ENCODE data around the gene SH3BP4. TPM values are rescaled to one million over a fixed set of nuclear protein-coding genes. Genes with fewer than 3 reads are reported as not detected.

Gene SH3BP4
- total RNA-seq, 2 experiments from 2014 or later, result 0.18 to 0.33 TPM

DNA sequence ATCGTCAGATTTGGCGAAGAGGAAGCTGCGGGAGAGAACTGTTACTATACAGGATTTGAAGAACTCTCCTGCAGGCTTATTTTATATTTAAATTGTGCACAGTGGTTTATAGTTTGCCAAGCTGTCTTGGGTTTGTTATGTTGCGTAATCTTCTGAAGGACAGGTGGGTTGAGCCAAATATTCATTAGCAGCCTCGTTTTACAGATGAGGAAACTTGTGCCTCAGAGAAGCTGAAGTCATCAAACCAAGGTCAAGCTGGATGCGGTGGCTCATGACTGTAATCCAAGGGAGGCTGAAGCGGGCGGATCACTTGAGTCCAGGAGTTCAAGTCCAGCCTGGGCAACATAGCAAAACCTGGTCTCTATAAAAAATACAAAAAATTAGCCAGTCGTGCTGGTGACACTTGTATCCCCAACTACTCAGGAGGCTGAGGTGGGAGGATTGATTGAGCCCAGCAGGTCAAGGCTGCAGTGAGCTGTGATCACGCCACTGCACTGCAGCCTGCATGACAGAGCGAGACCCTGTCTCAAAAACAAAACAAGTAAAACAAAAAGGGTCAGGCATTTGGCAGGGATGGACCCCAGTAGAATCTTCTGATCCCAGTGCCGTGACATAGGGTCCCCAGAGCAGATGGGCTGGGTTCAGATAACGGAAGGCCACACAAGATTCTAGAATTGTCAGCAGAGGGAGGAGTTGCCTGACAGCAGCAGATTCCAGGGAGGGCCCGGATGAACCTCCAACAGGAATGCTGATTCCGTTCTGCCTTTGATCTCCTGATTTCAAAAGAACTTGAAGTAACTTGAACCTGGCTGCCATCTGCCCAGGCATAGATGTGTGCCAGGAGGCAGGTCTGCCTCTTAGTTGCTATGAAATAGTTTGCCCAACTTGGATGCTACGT is 50.6 kb downstream of the SH3BP4 start:
- Mint-ChIP-seq H3K9me3 (no peaks in the 10 kb centered on the region), H3K36me3 (no peaks in the 10 kb centered on the region), H3K27ac (no peak overlapping the region), H3K4me1 (no peaks in the 10 kb centered on the region), H3K27me3 (no peaks in the 10 kb centered on the region), H3K4me3 (no peak overlapping the region)
- DNase-seq, result no peak

DNA sequence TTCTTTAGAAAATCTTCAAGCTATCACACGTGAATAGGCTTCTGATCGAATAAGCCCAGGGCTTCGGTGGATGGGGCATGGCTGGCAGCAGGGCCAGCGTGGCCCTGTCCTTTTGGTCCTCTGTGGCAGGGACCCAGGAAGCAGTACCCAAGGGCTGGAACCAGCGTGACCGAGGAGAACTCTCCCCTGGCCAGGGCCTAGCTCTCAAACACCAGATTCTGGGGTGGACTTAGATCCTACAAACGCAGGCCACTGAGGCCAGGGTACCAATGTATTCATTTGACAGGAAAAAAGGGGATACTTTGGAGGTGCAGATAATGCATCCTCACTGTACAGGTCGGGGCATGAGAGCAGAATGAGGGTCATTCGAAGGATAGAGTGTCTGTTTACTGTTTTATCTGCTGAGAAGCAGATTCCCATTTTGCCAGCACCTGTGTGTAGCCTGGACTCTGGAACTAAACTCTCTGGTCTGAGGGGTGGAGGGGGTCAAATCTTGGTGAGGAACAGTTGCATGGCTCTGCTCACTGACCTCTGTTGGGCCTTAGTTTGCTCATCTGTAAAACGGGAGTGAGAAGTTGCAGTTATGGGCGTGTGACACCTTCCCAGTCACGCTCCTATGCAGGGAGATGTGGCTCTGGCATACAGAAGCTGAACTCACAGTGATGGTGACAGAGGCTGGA is 51.4 kb downstream of the SH3BP4 start:
- no peak overlapping the region for H3K4me3 Mint-ChIP-seq
- no peaks in the 10 kb centered on the region for H3K36me3 Mint-ChIP-seq
- H3K27me3 Mint-ChIP-seq, result no peaks in the 10 kb centered on the region
- H3K27ac Mint-ChIP-seq, result no peak overlapping the region
- H3K4me1 Mint-ChIP-seq, result no peaks in the 10 kb centered on the region
- H3K9me3 Mint-ChIP-seq, result no peaks in the 10 kb centered on the region
- no peak for DNase-seq

DNA sequence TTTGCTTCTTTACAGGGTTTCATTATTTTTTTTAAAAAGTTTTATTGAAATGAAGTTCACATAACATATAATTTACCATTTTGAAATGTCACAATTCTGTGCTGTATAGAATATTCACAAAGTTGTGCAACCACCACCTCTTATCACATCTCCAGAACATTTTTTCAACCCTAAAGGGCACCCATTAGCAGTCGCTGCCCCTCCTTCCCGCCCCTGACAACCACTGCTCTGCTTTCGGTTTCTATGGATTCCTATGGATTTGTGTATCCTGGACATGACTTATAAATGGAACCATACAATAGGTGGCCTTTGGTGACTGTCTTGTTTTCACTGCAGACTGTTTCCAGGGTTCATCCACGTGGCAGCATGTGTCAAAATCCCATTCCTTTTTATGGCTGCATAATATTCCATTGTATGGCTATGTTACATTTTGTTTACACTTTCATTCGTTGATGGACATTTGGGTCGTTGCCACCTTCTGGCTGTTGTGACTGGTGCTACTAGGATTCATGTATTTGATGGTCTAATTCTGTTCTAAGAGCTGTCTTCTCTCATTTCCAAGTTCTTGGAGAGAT is 52.6 kb downstream of the SH3BP4 start:
- Mint-ChIP-seq H3K27ac (no peak overlapping the region), H3K4me3 (no peak overlapping the region), H3K36me3 (no peaks in the 10 kb centered on the region), H3K4me1 (no peaks in the 10 kb centered on the region), H3K9me3 (no peaks in the 10 kb centered on the region), H3K27me3 (no peaks in the 10 kb centered on the region)
- DNase-seq, result no peak

DNA sequence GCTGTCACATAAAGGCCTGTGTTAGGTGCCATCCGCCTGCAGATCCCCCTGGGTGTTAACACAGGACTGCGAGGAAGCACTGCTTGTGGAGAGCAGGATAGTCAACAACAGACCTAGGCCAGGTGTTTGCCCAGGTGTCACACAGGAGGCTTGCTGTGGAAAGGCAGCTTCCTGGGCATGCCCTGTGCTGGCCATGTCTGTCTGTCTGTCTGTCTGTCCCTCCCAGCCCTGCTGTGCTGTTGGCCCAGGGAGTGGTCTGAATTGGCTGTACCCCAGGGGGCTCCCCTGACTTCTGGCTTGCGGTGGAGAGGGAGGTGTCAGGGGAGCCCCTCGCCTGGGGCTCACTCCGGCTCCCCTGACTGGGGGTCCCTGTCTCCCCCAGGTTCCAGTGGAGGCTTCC is 53.2 kb downstream of the SH3BP4 start:
- Mint-ChIP-seq H3K27me3 (no peaks in the 10 kb centered on the region), H3K36me3 (no peaks in the 10 kb centered on the region), H3K4me3 (no peak overlapping the region), H3K27ac (no peak overlapping the region), H3K4me1 (no peaks in the 10 kb centered on the region), H3K9me3 (no peaks in the 10 kb centered on the region)
- DNase-seq, result no peak

DNA sequence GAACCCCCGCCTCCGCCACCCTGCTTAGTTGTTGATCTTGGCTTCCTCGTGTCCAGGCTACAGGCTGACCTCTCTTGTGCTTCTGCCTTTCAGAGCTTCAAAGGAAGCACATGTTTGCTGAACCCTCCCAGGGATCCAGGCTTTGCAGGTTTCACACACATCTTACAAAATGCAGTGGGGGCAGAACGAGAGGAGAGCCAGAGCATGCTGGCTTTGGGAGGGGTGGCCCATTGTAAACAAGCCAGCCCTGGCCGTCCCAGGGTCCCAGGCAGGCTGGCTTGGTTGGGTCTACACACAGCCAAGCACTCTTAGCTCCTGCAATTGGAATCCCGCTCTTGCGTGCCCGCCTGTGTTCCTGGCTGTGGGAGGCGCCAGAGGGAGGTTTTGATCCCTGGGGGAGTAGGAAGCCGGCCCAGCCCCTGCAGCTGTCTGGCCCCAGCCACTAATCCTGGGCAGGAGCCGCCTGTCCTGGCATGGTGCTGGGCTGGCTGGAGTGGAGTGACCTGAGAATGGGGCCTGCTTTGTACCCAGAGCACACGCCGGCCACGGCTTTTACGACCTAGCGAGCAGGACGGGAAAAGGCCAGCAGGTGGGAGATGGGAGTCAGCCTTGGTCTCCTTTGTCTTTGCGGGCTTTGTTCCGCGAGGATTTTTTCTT is 53.9 kb downstream of the SH3BP4 start:
- Mint-ChIP-seq H3K27ac (no peak overlapping the region), H3K4me3 (no peak overlapping the region), H3K9me3 (no peaks in the 10 kb centered on the region), H3K27me3 (no peaks in the 10 kb centered on the region), H3K4me1 (no peaks in the 10 kb centered on the region), H3K36me3 (no peaks in the 10 kb centered on the region)
- DNase-seq, result no peak

DNA sequence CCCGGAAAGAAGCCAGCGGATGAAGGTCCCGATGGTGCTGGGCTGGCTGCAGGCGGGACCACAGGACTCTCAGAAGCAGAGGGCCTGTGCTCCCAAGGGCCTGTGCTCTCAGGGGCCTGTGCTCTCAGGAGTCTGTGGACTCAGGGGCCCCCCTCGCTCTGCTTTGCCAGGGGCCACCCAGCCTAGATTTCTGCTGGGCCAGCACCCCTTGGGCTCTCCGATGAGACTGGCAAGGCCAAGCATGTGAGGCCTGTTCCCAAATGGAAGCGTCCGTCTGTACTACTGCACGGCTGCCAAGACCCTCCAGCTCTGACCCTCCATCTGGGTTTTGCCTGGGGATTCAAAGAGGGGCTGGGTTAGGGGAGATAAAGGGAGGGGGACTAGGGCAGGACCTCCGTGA is 54.6 kb downstream of the SH3BP4 start:
- Mint-ChIP-seq H3K27me3 (no peaks in the 10 kb centered on the region), H3K4me3 (no peak overlapping the region), H3K27ac (no peak overlapping the region), H3K4me1 (no peaks in the 10 kb centered on the region), H3K36me3 (no peaks in the 10 kb centered on the region), H3K9me3 (no peaks in the 10 kb centered on the region)
- no peak for DNase-seq

DNA sequence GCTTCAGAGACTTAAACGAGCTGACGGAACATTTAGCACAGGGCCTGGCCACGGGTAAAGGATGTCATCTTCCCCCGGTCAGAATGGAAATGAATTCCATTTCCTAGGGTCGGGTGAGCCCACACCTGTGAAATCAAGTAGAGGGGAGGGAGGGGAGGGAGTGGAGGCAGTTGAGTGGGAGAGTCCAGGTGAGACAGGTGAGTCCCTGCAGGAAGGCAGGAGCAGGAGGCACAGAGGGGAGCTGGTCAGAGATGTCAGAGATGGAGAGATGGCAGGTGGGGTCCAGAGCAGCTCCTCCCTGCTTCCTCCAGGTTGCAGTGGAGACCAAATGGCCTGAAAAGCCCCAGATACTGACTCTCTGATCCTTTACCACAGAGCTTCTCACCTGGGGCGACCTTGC is 55.2 kb downstream of the SH3BP4 start:
- no peaks in the 10 kb centered on the region for H3K9me3 Mint-ChIP-seq
- H3K27ac Mint-ChIP-seq, result no peak overlapping the region
- no peak overlapping the region for H3K4me3 Mint-ChIP-seq
- no peaks in the 10 kb centered on the region for H3K4me1 Mint-ChIP-seq
- H3K27me3 Mint-ChIP-seq, result no peaks in the 10 kb centered on the region
- no peaks in the 10 kb centered on the region for H3K36me3 Mint-ChIP-seq
- DNase-seq, result no peak

DNA sequence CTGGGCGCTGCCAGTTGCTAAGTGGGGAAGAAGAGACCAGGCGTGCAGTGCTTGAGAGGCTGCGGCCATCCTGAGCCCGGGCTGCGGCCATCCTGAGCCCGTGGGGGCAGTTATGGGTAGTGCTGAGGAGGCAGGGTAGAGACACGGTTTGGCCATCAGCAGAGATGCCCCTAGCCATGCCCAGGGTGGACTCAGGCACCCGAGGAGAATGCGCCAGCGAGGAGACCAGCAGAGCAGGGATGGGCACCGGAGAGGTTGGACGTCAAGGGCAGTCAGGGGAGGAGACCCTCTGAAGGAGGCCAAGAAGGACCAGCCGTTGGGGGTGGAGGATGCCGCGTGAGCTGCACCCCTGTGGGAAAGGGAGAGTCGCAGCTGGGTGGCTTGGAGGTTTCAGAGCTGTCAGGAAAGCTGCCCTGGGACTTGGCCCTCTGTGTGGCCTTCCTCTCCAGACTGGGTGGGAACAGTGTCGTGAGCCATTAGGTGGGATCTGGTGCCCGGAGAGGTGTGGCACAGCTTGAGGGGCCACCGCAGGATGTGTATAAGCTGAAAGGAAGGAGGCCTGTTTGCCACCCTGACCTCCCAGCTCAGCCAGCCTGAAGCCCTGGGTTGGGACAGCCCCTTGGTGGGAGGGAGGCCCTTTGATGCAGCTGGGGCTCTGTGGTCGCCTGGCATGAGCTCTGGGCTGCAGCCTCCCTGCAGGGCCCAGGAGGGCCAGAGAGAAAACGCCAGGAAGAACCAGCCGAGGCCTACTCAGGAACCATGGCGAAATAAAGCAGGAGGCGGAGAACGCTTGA is 56.0 kb downstream of the SH3BP4 start:
- no peaks in the 10 kb centered on the region for H3K4me1 Mint-ChIP-seq
- no peaks in the 10 kb centered on the region for H3K9me3 Mint-ChIP-seq
- H3K4me3 Mint-ChIP-seq, result no peak overlapping the region
- no peak for DNase-seq
- H3K36me3 Mint-ChIP-seq, result no peaks in the 10 kb centered on the region
- no peak overlapping the region for H3K27ac Mint-ChIP-seq
- no peaks in the 10 kb centered on the region for H3K27me3 Mint-ChIP-seq

DNA sequence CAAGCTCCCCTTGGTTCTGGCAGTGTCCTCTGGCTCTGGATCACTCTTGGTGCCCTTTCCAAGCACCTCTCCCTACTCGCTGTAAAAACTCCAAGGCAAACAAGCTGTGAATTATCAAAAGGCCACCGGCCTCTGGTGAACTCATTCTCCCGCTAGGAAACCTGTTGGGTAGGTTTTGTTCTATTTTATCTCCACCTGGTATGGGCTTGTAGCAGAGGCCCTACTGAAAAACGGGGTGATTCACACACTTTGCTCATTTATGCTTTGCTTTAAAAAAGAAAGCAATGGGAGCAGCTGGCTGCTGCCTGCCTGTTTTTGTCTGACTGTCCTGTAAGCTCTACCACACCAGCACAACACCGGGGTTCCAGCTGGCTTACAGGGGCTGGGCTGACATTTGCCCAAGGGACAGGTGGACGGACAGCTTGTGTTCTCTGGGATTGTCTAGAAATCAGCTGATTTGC is 56.8 kb downstream of the SH3BP4 start:
- DNase-seq, result no peak
- no peaks in the 10 kb centered on the region for H3K9me3 Mint-ChIP-seq
- H3K4me3 Mint-ChIP-seq, result no peak overlapping the region
- no peak overlapping the region for H3K27ac Mint-ChIP-seq
- no peaks in the 10 kb centered on the region for H3K27me3 Mint-ChIP-seq
- H3K4me1 Mint-ChIP-seq, result no peaks in the 10 kb centered on the region
- H3K36me3 Mint-ChIP-seq, result no peaks in the 10 kb centered on the region

DNA sequence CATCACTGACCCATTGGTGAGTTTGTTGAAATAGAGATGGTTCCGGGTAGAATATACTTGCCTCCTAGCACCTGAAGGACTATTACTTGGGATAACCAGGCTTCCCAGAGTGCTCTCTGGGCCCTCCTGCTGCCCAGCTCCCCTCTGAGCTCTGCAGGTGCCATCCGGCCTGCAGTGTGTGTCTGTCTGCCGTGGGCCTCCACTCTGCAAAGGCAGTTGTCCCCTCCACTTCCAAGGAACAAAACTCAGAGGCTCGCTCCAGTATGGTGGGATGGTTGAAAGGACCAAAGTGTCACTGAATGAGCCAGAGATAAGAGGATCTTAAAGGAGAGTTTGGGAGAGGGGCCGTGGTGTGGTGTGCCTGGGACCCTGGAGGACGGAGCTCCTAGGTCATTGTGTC is 57.3 kb downstream of the SH3BP4 start:
- no peaks in the 10 kb centered on the region for H3K36me3 Mint-ChIP-seq
- H3K27me3 Mint-ChIP-seq, result no peaks in the 10 kb centered on the region
- H3K27ac Mint-ChIP-seq, result no peak overlapping the region
- no peak for DNase-seq
- H3K4me3 Mint-ChIP-seq, result no peak overlapping the region
- no peaks in the 10 kb centered on the region for H3K4me1 Mint-ChIP-seq
- H3K9me3 Mint-ChIP-seq, result no peaks in the 10 kb centered on the region

DNA sequence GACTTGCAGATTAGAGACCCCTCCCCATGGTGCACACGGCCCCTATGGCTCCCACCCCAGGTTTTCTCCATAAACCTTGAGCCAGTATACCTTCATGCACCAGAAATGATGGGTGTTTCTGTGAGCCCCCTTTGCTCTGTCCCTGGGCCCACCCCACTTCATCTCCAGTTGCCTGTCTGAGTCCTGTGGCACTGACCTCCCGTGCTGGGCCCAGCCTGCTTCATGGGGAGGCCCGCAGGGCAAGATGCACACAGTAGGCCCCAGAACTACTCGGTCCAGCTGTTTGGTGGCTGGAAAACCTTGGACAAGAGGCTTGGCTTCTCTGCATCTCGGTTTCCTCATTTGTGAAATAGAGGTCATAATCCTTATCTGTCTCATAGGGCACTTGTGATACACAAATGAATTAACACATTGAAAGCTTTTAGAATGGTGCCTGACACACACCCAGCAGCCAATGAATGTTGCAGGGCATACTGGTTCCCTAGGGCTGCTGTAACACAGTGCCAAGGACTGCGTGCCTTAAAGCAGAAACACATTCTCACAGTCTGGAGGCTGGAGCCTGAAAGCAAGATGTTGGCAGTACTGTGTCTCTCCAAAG is 58.4 kb downstream of the SH3BP4 start:
- H3K4me3 Mint-ChIP-seq, result no peak overlapping the region
- no peaks in the 10 kb centered on the region for H3K27me3 Mint-ChIP-seq
- no peak overlapping the region for H3K27ac Mint-ChIP-seq
- no peaks in the 10 kb centered on the region for H3K9me3 Mint-ChIP-seq
- no peaks in the 10 kb centered on the region for H3K4me1 Mint-ChIP-seq
- no peaks in the 10 kb centered on the region for H3K36me3 Mint-ChIP-seq
- no peak for DNase-seq

DNA sequence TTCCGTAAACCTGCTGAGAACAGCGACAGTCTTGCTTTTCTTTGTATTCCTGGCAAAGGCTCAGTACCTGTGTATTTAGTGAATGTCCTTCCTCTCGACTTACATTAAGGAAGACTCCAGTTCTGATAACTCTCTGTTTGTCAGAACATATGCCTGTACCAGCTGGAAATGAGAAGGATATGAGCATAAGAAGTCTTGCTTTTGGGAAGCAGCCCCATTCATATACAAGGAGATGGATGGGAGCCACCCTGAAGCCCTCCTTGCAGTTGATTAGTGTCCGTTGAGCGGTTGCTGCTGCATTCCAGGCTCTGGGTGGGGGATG is 59.8 kb downstream of the SH3BP4 start:
- H3K27ac Mint-ChIP-seq, result no peak overlapping the region
- no peak for DNase-seq
- no peaks in the 10 kb centered on the region for H3K4me1 Mint-ChIP-seq
- H3K9me3 Mint-ChIP-seq, result peaks cover 2% of the 10 kb centered on the region
- H3K4me3 Mint-ChIP-seq, result no peak overlapping the region
- no peaks in the 10 kb centered on the region for H3K36me3 Mint-ChIP-seq
- peaks cover 3% of the 10 kb centered on the region for H3K27me3 Mint-ChIP-seq

DNA sequence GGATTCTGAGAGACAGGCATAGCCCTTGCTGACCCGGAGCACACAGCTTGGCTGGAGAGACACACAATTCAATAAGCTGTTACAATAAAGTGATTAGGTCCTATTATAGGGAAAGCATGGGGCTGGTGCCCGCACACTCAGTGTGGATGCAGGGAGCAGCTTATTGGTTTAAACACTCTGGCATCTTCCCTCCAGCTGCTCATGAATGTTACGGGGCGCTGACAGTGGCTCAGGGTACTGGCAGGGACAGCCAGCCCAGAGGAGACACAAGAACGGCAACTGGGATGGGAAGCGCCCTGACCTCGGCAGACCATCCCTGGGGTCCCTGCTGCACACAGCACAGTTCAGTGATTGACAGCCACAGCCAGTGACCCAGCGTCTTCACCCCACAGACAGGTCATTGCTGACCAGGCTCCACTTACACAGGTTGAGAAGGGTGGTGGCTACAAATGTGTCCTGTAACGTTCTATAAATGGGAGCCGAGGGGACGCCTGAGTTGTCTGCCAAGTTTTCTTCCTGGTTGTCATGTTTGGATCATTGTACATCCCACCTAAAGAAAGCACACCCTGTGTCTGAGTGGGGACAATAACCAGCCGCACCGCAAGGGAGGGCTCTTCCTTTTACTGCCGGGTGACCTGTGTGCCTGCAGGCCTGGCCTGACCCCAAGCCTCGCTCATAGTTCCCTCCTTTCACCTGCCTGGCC is 60.3 kb downstream of the SH3BP4 start:
- Mint-ChIP-seq H3K9me3 (peaks cover 2% of the 10 kb centered on the region), H3K36me3 (no peaks in the 10 kb centered on the region), H3K27ac (no peak overlapping the region), H3K4me1 (no peaks in the 10 kb centered on the region), H3K27me3 (peaks cover 3% of the 10 kb centered on the region), H3K4me3 (no peak overlapping the region)
- DNase-seq, result no peak

DNA sequence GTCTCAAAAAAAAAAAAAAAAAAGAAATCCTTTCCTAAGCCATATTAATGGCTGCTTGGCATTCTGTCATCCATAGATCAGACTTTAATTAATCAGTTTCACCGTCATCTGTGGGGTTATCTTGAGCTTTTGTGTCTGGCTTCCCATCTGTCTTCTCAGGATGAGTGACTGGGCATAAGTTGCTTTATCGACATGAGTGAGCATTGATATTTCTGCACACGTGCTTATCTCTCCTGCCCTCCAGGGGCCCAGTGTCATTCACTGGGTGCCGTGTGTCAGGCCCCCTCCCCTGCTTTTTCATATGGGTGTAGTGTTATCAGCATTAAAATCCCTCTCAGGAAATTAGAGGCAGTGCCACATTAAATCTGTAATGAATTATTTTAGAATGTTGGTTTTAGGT is 65.6 kb downstream of the SH3BP4 start:
- no peak overlapping the region for H3K27ac Mint-ChIP-seq
- H3K9me3 Mint-ChIP-seq, result peaks cover 2% of the 10 kb centered on the region
- no peak overlapping the region for H3K4me3 Mint-ChIP-seq
- DNase-seq, result no peak
- peaks cover 3% of the 10 kb centered on the region for H3K27me3 Mint-ChIP-seq
- no peaks in the 10 kb centered on the region for H3K4me1 Mint-ChIP-seq
- no peaks in the 10 kb centered on the region for H3K36me3 Mint-ChIP-seq

Data from activated naive CD8-positive, alpha-beta T cell treated with anti-CD3 and anti-CD28 coated beads for 36 hours (primary cell).